ENCODE measurements around the gene ABCD1.

- TF ChIP-seq POLR2A (IDR thresholded peaks at IDR 0.05) (no peak), CTCF (IDR thresholded peaks at IDR 0.05 in 8 of 11, conservative IDR thresholded peaks at IDR 0.05 in 3 of 11) (no peak)
Measured at GRCh38 chrX:153778181-153778580, 53.5 kb downstream of the ABCD1 start.
